Measurements from ENCODE around the gene ZBED2.

The ZBED2 gene

DNA sequence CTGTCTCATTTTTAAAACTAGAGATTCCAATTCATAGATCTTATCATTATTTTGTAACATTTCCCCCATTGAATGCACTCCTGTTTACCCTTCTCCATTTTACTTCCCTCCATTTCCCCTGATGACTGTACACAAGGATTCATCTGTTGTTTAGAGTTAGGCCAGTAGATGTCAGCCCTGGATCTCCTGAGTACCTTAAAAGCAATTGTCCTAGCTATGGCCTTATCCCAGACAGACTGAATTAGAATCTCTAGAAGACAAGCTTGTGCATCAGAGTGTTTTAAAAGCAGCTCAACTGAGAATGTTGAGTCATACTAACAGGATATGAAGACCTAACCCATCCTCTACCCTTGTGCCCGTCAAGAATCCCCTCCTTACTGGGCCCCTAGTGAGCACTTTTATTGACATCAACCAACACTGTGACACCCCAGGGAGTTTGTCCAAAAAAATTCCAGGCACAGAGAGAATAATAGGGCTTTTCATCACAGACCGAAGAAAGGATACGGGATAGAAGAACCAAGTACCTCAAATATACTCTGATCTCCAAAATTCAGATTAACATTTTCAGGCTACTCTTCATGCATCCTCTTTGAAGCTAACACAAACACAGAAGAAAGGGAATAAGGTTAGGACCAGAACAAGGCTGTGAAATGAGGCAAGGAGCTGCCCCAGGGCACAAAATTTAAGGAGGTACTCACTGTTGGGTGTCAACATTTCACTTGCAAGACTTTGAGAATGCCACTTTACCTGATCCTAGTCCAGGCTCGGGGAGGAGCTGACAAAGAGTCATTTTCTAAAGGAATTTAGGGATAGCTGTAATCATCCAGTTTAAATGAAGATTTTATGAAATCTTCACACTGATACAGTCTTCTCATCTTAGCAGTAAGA lies 17.1 kb downstream of the ZBED2 start:
- Histone ChIP-seq H3K27ac (replicated peaks) (no peak overlapping the region), H3K27me3 (ENCODE audit: insufficient read depth, poor library complexity, severe bottlenecking) (no peaks in the 10 kb centered on the region), H3K4me3 (replicated peaks; ENCODE audit: insufficient read depth, low read length) (no peak overlapping the region)
- TF ChIP-seq, protein P1, sequence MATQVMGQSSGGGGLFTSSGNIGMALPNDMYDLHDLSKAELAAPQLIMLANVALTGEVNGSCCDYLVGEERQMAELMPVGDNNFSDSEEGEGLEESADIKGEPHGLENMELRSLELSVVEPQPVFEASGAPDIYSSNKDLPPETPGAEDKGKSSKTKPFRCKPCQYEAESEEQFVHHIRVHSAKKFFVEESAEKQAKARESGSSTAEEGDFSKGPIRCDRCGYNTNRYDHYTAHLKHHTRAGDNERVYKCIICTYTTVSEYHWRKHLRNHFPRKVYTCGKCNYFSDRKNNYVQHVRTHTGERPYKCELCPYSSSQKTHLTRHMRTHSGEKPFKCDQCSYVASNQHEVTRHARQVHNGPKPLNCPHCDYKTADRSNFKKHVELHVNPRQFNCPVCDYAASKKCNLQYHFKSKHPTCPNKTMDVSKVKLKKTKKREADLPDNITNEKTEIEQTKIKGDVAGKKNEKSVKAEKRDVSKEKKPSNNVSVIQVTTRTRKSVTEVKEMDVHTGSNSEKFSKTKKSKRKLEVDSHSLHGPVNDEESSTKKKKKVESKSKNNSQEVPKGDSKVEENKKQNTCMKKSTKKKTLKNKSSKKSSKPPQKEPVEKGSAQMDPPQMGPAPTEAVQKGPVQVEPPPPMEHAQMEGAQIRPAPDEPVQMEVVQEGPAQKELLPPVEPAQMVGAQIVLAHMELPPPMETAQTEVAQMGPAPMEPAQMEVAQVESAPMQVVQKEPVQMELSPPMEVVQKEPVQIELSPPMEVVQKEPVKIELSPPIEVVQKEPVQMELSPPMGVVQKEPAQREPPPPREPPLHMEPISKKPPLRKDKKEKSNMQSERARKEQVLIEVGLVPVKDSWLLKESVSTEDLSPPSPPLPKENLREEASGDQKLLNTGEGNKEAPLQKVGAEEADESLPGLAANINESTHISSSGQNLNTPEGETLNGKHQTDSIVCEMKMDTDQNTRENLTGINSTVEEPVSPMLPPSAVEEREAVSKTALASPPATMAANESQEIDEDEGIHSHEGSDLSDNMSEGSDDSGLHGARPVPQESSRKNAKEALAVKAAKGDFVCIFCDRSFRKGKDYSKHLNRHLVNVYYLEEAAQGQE (IDR thresholded peaks at IDR 0.05; ENCODE audit: insufficient replicate concordance, low read depth), result no peak
- TF ChIP-seq, protein P2, sequence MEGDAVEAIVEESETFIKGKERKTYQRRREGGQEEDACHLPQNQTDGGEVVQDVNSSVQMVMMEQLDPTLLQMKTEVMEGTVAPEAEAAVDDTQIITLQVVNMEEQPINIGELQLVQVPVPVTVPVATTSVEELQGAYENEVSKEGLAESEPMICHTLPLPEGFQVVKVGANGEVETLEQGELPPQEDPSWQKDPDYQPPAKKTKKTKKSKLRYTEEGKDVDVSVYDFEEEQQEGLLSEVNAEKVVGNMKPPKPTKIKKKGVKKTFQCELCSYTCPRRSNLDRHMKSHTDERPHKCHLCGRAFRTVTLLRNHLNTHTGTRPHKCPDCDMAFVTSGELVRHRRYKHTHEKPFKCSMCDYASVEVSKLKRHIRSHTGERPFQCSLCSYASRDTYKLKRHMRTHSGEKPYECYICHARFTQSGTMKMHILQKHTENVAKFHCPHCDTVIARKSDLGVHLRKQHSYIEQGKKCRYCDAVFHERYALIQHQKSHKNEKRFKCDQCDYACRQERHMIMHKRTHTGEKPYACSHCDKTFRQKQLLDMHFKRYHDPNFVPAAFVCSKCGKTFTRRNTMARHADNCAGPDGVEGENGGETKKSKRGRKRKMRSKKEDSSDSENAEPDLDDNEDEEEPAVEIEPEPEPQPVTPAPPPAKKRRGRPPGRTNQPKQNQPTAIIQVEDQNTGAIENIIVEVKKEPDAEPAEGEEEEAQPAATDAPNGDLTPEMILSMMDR (IDR thresholded peaks at IDR 0.05; ENCODE audit: insufficient read depth, low read length), result peak; percentile 11
- DNase-seq (ENCODE audit: low read depth in 1 of 2, low spot score in 1 of 2), result peak; percentile 3 to 30

DNA sequence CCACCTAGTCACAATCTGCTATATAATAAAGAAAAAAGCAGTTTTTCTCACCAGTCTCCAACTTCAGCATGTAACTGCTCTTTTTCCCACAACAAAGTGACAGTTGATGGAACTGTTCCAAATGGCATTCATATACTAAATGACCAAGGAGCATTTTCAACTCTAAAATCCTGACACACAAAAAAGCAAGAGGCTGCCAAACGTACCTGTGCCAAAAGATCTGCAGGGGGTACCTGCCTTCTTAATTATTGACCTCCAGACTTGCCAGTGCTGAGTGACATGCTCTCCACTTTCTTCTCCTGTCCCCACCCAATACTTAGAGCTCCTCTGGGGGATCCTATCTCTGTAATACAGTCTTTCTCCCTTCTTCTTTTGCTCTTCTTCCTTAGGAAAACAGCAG lies 18.0 kb downstream of the ZBED2 start:
- TF ChIP-seq GABPA (IDR thresholded peaks at IDR 0.05; ENCODE audit: low read depth), result no peak
- TF ChIP-seq SPI1 (IDR thresholded peaks at IDR 0.05; ENCODE audit: borderline replicate concordance, low read depth), result no peak
- TF ChIP-seq, protein P2 (IDR thresholded peaks at IDR 0.05; ENCODE audit: insufficient read depth, low read length), result no peak
- TF ChIP-seq, protein P1 (IDR thresholded peaks at IDR 0.05; ENCODE audit: insufficient replicate concordance, low read depth), result no peak
- no peak for TF ChIP-seq POLR2AphosphoS5 (IDR thresholded peaks at IDR 0.05; ENCODE audit: low read depth)
- no peak for DNase-seq (ENCODE audit: low read depth in 1 of 2, low spot score in 1 of 2)
- H3K27me3 ChIP-seq (ENCODE audit: insufficient read depth, poor library complexity, severe bottlenecking), result no peaks in the 10 kb centered on the region
- H3K27ac ChIP-seq (replicated peaks), result no peak overlapping the region
- H3K4me3 ChIP-seq (replicated peaks; ENCODE audit: insufficient read depth, low read length), result no peak overlapping the region

DNA sequence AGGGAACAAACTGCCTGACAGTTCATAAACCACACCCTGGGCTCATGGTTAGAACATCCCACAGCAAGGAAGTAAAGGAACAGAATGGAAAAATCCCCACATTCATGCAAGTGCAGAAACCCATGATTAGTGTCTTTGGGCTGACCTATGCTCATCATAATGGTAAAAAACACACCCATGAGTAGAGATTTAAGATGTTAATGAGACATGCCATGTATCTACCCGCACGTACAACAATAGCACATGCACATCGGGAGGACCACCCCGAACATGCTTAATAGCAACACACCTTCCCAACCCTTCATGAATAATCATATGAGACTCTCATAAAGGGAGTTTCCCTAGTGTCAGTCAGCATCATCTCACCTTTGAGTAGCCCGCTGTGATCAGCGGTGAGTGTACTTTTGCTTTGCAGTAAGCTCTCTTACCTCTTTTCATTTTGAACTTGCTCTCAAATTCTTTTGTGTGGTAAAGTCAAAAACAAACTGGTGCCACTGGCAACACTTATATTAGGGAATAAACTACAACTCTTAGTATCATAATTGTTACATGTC lies 23.2 kb downstream of the ZBED2 start:
- no peak for DNase-seq (ENCODE audit: low read depth in 1 of 2, low spot score in 1 of 2)
- Histone ChIP-seq H3K27me3 (ENCODE audit: insufficient read depth, poor library complexity, severe bottlenecking) (no peaks in the 10 kb centered on the region), H3K4me3 (replicated peaks; ENCODE audit: insufficient read depth, low read length) (no peak overlapping the region), H3K27ac (replicated peaks) (no peak overlapping the region)
- TF ChIP-seq GABPA (IDR thresholded peaks at IDR 0.05; ENCODE audit: low read depth), result no peak

DNA sequence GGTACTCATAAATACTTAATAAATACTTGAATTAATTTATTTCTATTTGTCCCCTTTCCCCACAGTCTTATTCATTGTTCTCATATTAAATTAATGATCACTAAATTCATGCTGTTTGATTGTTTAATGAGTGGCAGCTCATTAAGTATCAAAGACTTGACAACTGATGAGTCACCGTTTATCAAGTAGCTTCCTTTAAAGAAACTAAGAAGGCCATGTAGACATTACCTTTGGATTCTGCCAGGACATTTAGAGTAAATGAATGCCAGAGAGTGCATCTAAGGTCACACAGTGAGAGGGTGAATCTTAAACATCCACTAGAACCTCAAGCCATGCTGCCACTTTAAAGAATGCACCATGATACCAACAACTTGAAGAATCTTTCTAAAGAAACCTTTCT lies 23.9 kb downstream of the ZBED2 start:
- no peak overlapping the region for H3K27ac ChIP-seq (replicated peaks)
- no peak overlapping the region for H3K4me3 ChIP-seq (replicated peaks; ENCODE audit: insufficient read depth, low read length)
- H3K27me3 ChIP-seq (ENCODE audit: insufficient read depth, poor library complexity, severe bottlenecking), result no peaks in the 10 kb centered on the region
- DNase-seq (ENCODE audit: low read depth in 1 of 2, low spot score in 1 of 2), result no peak
- TF ChIP-seq GABPA (IDR thresholded peaks at IDR 0.05; ENCODE audit: low read depth) (no peak), SPI1 (IDR thresholded peaks at IDR 0.05; ENCODE audit: borderline replicate concordance, low read depth) (no peak), POLR2AphosphoS5 (IDR thresholded peaks at IDR 0.05; ENCODE audit: low read depth) (no peak)
- TF ChIP-seq, protein P1 (IDR thresholded peaks at IDR 0.05; ENCODE audit: insufficient replicate concordance, low read depth), result no peak
- TF ChIP-seq, protein P2 (IDR thresholded peaks at IDR 0.05; ENCODE audit: insufficient read depth, low read length), result no peak

Data from HL-60 (cell line).